Right ventricle myocardium superior (tissue), 1 donor: ENCODE data around the gene THAP10. TPM values are rescaled to one million over a fixed set of nuclear protein-coding genes. Genes with fewer than 3 reads are reported as not detected.

Experiments used
- ATAC-seq: fragments of 200-7000 bp; cut with Tn5 transposase; one replicate; pipeline ENCODE4 v1.9.1; 2020; ENCODE audit warnings: mild to moderate bottlenecking; ENCODE audit not compliant: poor library complexity
- DNase-seq: peaks from one replicate; pipeline ENCODE4 v3.0.0-alpha.2; 2020
- intact Hi-C: fragments of 100-400 bp; cut with DNase I; formaldehyde crosslinking; loops from one replicate; pipeline ENCODE4 v1.11.2; 2022
- total RNA-seq: library from RNA; stranded (reverse); fragmentation: NEBNext Ultra II Directional; extraction: Animal tissue kit (Norgen Biotek cat#: 25700); gene quantifications from one replicate; pipeline ENCODE4 v1.2.1, GENCODE V29; 2021
- donor health status: DM: no; HTN: yes; CAD: no; lungs with severe emphysema.

The THAP10 gene
- total RNA-seq, 1 donor from 2014 or later: 3.9 TPM

GRCh38 chr15:70856884-70857561 is 35.2 kb downstream of the THAP10 start:
- peak; percentile 56 for ATAC-seq
- peak; percentile 74 for DNase-seq
- intact Hi-C loops: no loop called here

- no peak for DNase-seq
- intact Hi-C loops: no loop called here
- ATAC-seq: no peak
These were observed 35.9 kb downstream of the THAP10 start for GRCh38 chr15:70856177-70856883.

- ATAC-seq: no peak
- intact Hi-C loops: no loop called here
- no peak for DNase-seq
These were observed 36.5 kb downstream of the THAP10 start for GRCh38 chr15:70855764-70856163.

- intact Hi-C loops: no loop called here
- DNase-seq (no peak), ATAC-seq (peak; percentile 7)
These were observed 37.6 kb downstream of the THAP10 start for GRCh38 chr15:70854666-70854976.

- peak; percentile 77 for ATAC-seq
- intact Hi-C loops: no loop called here
- peak; percentile 79 for DNase-seq
These were observed 38.1 kb downstream of the THAP10 start, which contains the start of gene LARP6 for GRCh38 chr15:70853973-70854665. LARP6 (minus strand) TSS chr15:70854157; CDS start chr15:70854088, 69 bp downstream.

- intact Hi-C loops: no loop called here
- DNase-seq (peak; percentile 58), ATAC-seq (peak; percentile 49)
These were observed 38.8 kb downstream of the THAP10 start for GRCh38 chr15:70853318-70853972.

- intact Hi-C loops: no loop called here
- ATAC-seq: peak; percentile 50
- DNase-seq: peak; percentile 67
These were observed 39.5 kb downstream of the THAP10 start for GRCh38 chr15:70852501-70853317.

GRCh38 chr15:70851889-70852288 is 40.3 kb downstream of the THAP10 start:
- intact Hi-C loops: no loop called here
- DNase-seq (no peak), ATAC-seq (no peak)

- no peak for DNase-seq
- intact Hi-C loops: no loop called here
- ATAC-seq: no peak
These were observed 46.5 kb downstream of the THAP10 start for GRCh38 chr15:70845602-70846360.

- ATAC-seq: no peak
- intact Hi-C loops: no loop called here
- no peak for DNase-seq
These were observed 54.8 kb downstream of the THAP10 start for GRCh38 chr15:70837476-70837875.

- ATAC-seq (peak; percentile 42), DNase-seq (no peak)
- intact Hi-C loops: no loop called here
These were observed 56.4 kb downstream of the THAP10 start for GRCh38 chr15:70835841-70836240.

- intact Hi-C loops: no loop called here
- peak; percentile 93 for DNase-seq
- ATAC-seq: peak; percentile 89
These were observed 56.8 kb downstream of the THAP10 start for GRCh38 chr15:70835415-70835814.

GRCh38 chr15:70834999-70835398 is 57.2 kb downstream of the THAP10 start:
- no peak for DNase-seq
- ATAC-seq: no peak
- intact Hi-C loops: no loop called here

GRCh38 chr15:70833861-70834765 is 58.1 kb downstream of the THAP10 start:
- intact Hi-C loops: no loop called here
- DNase-seq (no peak), ATAC-seq (no peak)

GRCh38 chr15:70833422-70833821 is 58.8 kb downstream of the THAP10 start:
- DNase-seq (no peak), ATAC-seq (no peak)
- intact Hi-C loops: no loop called here

GRCh38 chr15:70832176-70832575 is 60.1 kb downstream of the THAP10 start:
- intact Hi-C loops: no loop called here
- ATAC-seq (no peak), DNase-seq (no peak)
